ENCODE data around the gene UBE2E2.

GRCh38 chr3:23213813-23214212 is 10.7 kb downstream of the UBE2E2 start:
- TF ChIP-seq CTCF (IDR thresholded peaks at IDR 0.05; ENCODE audit: poor library complexity, severe bottlenecking) = no peak
- no peak for TF ChIP-seq RAD21 (conservative IDR thresholded peaks at IDR 0.05)
- TF ChIP-seq MXI1 (conservative IDR thresholded peaks at IDR 0.05; ENCODE audit: poor library complexity, severe bottlenecking) = no peak
- TF ChIP-seq POLR2AphosphoS5 (IDR thresholded peaks at IDR 0.05) = peak; percentile 97
